Vagina (tissue), 2 donors: Measurements from ENCODE around the gene TNS3. TPM values are rescaled to one million over a fixed set of nuclear protein-coding genes. Genes with fewer than 3 reads are reported as not detected.

Source experiments
- DNase-seq, 2 donors: peaks; one replicate each; pipeline ENCODE4 v3.0.0-alpha.2; 2017; ENCODE audit errors: extremely low spot score in 2 of 2
- H3K27ac ChIP-seq: fragments of 200-600 bp; sonication (generic); one replicate; pipeline ENCODE4 v1.5.1; 2019
- H3K27me3 ChIP-seq: fragments of 200-600 bp; sonication (generic); one replicate; pipeline ENCODE4 v1.5.1; 2019
- H3K36me3 ChIP-seq, 2 donors: fragments of 200-600 bp; sonication (generic); one replicate each; pipeline ENCODE4 v1.5.1; 2017 to 2019
- H3K4me1 ChIP-seq: fragments of 200-600 bp; sonication (generic); one replicate; pipeline ENCODE4 v1.5.1; 2019
- H3K4me3 ChIP-seq, 2 donors: fragments of 200-600 bp; sonication (generic); 1 replicate in 1 of 2; 2 replicates in 1 of 2; pipeline ENCODE4 v1.5.1; 2016 to 2019
- H3K9me3 ChIP-seq: fragments of 200-600 bp; sonication (generic); one replicate; pipeline ENCODE4 v1.5.1; 2019
- POLR2A ChIP-seq, 2 donors: fragments of 450-650 bp; IDR thresholded peaks; one replicate each; pipeline ENCODE4 v1.6.1; 2017; ENCODE audit warnings: antibody characterized with exemption in 2 of 2, mild to moderate bottlenecking in 2 of 2, moderate library complexity in 2 of 2
- POLR2AphosphoS5 ChIP-seq, 2 donors: sonication (generic); formaldehyde crosslinking; IDR thresholded peaks; one replicate each; pipeline ENCODE4 v1.9.0; 2017; ENCODE audit warnings: antibody characterized with exemption in 2 of 2, mild to moderate bottlenecking in 2 of 2, low read depth in 1 of 2; ENCODE audit not compliant: insufficient read depth in 1 of 2
- intact Hi-C: fragments of 100-400 bp; cut with DNase I; formaldehyde crosslinking; loops from one replicate; pipeline ENCODE4 v1.15.1; 2023
- total RNA-seq: library from RNA; depleted of rRNA; stranded (reverse); fragments of >200 nt; gene quantifications from one replicate; pipeline ENCODE4 v1.2.3, GENCODE V29; 2016
- TF ChIP-seq, protein P1 (sequence below), 3 experiments: fragments of 450-650 bp in 2 of 3; fragments of 200-600 bp in 1 of 3; sonication (generic) in 1 of 3; IDR thresholded peaks; one replicate each; pipeline ENCODE4 v1.5.1; 2017 to 2019; ENCODE audit warnings: antibody characterized with exemption in 3 of 3, mild to moderate bottlenecking in 2 of 3, moderate library complexity in 2 of 3

Gene TNS3
- total RNA-seq, 1 donor from 2014 or later = 36.8 TPM

- Histone ChIP-seq H3K4me3 (no peak overlapping the region), H3K9me3 (no peaks in the 10 kb centered on the region), H3K27ac (no peak overlapping the region), H3K36me3 (no peaks in the 10 kb centered on the region), H3K4me1 (peaks cover 6% of the 10 kb centered on the region), H3K27me3 (no peaks in the 10 kb centered on the region)
- DNase-seq = no peak
- intact Hi-C loops = no loop called here
- TF ChIP-seq POLR2AphosphoS5 (IDR thresholded peaks at IDR 0.05; ENCODE audit: insufficient read depth in 1 of 2, low read depth in 1 of 2) (no peak), POLR2A (IDR thresholded peaks at IDR 0.05) (no peak)
- TF ChIP-seq, protein P1, sequence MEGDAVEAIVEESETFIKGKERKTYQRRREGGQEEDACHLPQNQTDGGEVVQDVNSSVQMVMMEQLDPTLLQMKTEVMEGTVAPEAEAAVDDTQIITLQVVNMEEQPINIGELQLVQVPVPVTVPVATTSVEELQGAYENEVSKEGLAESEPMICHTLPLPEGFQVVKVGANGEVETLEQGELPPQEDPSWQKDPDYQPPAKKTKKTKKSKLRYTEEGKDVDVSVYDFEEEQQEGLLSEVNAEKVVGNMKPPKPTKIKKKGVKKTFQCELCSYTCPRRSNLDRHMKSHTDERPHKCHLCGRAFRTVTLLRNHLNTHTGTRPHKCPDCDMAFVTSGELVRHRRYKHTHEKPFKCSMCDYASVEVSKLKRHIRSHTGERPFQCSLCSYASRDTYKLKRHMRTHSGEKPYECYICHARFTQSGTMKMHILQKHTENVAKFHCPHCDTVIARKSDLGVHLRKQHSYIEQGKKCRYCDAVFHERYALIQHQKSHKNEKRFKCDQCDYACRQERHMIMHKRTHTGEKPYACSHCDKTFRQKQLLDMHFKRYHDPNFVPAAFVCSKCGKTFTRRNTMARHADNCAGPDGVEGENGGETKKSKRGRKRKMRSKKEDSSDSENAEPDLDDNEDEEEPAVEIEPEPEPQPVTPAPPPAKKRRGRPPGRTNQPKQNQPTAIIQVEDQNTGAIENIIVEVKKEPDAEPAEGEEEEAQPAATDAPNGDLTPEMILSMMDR (IDR thresholded peaks at IDR 0.05) = no peak
Measured at GRCh38 chr7:47231032-47231431, 350.9 kb downstream of the TNS3 start.

DNA sequence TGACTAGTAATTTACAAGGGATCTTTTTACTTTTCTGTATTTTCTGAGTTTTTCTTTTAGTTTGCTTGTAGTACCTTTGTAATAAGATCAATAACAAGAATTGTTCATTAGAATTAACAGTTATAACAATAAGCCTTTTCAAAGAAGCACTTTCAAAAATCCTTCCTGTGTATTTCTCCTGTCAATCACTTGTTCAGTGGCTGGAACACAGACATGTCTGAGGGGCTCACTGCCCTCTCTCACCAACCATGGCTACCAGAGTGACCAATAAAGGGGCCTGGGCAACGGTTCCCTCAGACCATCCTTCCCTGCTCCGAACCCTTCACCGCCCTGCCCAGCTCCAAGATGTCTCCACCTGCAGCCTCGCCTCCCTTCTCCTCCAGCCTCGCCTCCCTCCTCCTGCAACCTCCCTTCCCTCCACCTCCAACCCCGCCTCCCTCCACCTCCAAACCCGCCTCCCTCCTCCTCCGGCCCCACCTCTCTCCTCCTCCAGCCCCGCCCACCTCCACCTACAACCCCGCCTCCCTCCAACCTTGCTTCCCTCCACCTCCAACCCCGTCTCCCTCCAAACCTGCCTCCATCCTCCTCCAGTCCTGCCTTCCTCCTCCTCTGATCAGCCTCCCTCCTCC is 353.4 kb downstream of the TNS3 start:
- Histone ChIP-seq H3K9me3 (no peaks in the 10 kb centered on the region), H3K27ac (no peak overlapping the region), H3K4me1 (peaks cover 6% of the 10 kb centered on the region), H3K4me3 (no peak overlapping the region), H3K27me3 (no peaks in the 10 kb centered on the region), H3K36me3 (no peaks in the 10 kb centered on the region)
- intact Hi-C loops = no loop called here
- TF ChIP-seq, protein P1 (IDR thresholded peaks at IDR 0.05) = no peak
- TF ChIP-seq POLR2AphosphoS5 (IDR thresholded peaks at IDR 0.05; ENCODE audit: insufficient read depth in 1 of 2, low read depth in 1 of 2) (no peak), POLR2A (IDR thresholded peaks at IDR 0.05) (no peak)
- no peak for DNase-seq

DNA sequence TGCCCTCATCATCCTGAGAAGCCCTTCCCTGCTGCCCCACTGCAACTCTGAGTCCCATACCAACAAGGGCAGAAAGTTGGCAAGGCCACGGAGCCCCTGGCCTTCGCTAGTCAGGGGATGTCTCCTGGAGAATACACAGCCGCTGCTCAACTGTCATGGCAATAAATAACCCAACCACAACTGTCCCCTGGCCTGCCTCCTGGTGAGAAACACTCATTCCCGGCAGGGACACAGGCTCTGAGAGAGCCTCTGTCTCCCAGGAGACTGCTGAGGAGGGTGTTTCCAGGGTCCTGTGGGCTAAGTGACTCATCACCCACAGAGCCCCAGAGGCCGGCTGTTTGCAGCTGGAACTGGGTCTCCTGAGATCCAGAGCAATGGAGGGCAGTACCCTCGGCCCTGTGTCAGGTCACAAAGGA is 354.1 kb downstream of the TNS3 start:
- peak in 1 of 2 donors; percentile 27 for TF ChIP-seq POLR2AphosphoS5 (IDR thresholded peaks at IDR 0.05; ENCODE audit: insufficient read depth in 1 of 2, low read depth in 1 of 2)
- TF ChIP-seq, protein P1 (IDR thresholded peaks at IDR 0.05) = no peak
- DNase-seq = no peak
- H3K9me3 ChIP-seq = no peaks in the 10 kb centered on the region
- H3K36me3 ChIP-seq = no peaks in the 10 kb centered on the region
- peaks cover 6% of the 10 kb centered on the region for H3K4me1 ChIP-seq
- H3K4me3 ChIP-seq = no peak overlapping the region
- no peaks in the 10 kb centered on the region for H3K27me3 ChIP-seq
- no peak overlapping the region for H3K27ac ChIP-seq
- intact Hi-C loops = no loop called here

DNA sequence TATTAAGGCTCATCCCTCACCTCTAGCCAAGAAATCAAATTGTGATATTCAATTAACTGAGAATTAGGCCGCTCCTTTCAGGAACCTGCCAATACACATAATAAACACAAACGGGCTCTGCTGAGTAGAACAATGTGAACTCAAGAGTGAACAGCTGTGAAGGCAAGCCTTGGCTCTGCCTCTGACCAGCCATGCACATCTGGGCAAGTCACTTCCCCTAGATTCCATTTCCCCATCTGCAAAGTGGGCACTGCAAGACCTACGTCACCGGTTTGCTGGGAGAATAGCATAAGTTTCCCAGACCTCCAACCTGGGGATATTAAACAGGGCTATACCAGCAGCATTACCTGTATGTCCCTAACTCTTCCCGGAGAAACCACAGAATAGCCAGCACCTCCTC is 355.2 kb downstream of the TNS3 start:
- Histone ChIP-seq H3K36me3 (no peaks in the 10 kb centered on the region), H3K27ac (no peak overlapping the region), H3K4me1 (peaks cover 6% of the 10 kb centered on the region), H3K4me3 (no peak overlapping the region), H3K9me3 (no peaks in the 10 kb centered on the region), H3K27me3 (no peaks in the 10 kb centered on the region)
- intact Hi-C loops = no loop called here
- TF ChIP-seq, protein P1 (IDR thresholded peaks at IDR 0.05) = no peak
- TF ChIP-seq POLR2A (IDR thresholded peaks at IDR 0.05) (no peak), POLR2AphosphoS5 (IDR thresholded peaks at IDR 0.05; ENCODE audit: insufficient read depth in 1 of 2, low read depth in 1 of 2) (no peak)
- DNase-seq = no peak

DNA sequence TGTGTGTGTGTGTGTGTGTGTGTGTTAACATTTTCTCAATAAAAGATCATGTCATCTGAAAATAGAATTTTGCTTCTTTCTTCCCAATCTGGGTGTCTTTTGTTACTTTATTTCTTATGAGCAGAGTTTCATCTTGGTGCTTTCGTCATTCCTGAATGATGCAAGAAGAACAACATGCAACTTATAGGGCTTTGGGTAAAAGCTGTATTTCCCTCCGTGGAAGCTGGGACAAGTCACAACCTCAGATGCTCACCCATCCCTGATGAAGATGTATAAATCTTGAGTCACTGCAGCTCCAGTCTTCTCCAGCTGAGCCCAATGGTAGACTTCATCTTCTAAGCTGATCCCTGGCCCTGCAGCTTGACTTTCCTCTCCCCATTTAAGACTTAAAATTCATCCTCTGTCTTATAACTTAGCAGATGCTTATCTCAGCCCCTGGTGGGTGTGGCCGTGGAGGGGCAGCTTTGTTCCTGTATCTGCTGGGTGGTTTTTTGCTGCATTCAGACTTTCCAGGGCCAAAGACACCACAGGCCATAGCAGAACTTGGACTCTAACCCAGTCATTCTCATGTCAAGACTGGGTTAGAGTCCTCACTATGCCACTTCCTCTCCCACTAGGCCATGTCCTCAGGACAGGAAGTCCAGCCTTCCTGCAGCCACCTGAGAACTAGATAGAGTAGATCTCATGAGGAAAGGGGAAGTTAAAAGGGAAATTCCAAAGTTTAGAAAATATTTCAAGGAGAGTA is 356.4 kb downstream of the TNS3 start:
- Histone ChIP-seq H3K4me3 (no peak overlapping the region), H3K9me3 (no peaks in the 10 kb centered on the region), H3K4me1 (peaks cover 6% of the 10 kb centered on the region), H3K36me3 (no peaks in the 10 kb centered on the region), H3K27ac (no peak overlapping the region), H3K27me3 (no peaks in the 10 kb centered on the region)
- intact Hi-C loops = no loop called here
- DNase-seq = no peak
- TF ChIP-seq, protein P1 (IDR thresholded peaks at IDR 0.05) = no peak
- TF ChIP-seq POLR2AphosphoS5 (IDR thresholded peaks at IDR 0.05; ENCODE audit: insufficient read depth in 1 of 2, low read depth in 1 of 2) = no peak
